ENCODE results near the gene VEPH1. TPM values are rescaled to one million over a fixed set of nuclear protein-coding genes. Genes with fewer than 3 reads are reported as not detected.

The VEPH1 gene
- total RNA-seq, 1 experiment from 2014 or later: 2.4 TPM

DNA sequence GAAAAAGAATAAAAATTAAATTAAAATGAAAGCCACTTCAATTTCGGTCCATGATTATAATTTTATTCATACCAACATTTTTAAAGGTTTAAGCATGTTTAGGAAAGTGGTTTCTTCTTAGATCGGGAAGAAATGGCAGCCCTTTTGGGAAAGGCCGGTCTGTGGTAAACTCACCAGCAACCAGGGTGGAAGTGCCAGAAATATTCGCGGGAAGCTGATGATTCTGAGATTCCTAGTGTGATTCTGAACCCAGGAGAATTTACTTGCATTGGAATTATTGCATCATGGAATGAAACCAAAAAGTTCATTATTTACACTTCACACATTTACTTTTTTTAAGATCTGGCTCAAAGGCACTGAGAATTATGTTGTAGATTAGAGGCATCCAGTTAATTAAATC is 246.1 kb downstream of the VEPH1 start:
- no peaks in the 10 kb centered on the region for H3K36me3 Mint-ChIP-seq (ENCODE audit: insufficient read depth, unreplicated experiment)
- H3K4me3 Mint-ChIP-seq (ENCODE audit: unreplicated experiment): no peak overlapping the region
- intact Hi-C loops (cut with micrococcal nuclease): no loop called here
- no TSS peak for BruUV-seq (replicated peaks)
- ChIA-PET POLR2A (interaction anchor here (1.1 kb wide), 1 partner anchor 8 kb away, joined by 4 read pairs; no protein-coding TSS in a partner anchor), CTCF (interaction anchor here (0.7 to 1.1 kb wide), 3 partner anchors 17 to 135 kb away, joined by 3 to 4 read pairs (median 3); no protein-coding TSS in a partner anchor)
- TF ChIP-seq, protein P1, sequence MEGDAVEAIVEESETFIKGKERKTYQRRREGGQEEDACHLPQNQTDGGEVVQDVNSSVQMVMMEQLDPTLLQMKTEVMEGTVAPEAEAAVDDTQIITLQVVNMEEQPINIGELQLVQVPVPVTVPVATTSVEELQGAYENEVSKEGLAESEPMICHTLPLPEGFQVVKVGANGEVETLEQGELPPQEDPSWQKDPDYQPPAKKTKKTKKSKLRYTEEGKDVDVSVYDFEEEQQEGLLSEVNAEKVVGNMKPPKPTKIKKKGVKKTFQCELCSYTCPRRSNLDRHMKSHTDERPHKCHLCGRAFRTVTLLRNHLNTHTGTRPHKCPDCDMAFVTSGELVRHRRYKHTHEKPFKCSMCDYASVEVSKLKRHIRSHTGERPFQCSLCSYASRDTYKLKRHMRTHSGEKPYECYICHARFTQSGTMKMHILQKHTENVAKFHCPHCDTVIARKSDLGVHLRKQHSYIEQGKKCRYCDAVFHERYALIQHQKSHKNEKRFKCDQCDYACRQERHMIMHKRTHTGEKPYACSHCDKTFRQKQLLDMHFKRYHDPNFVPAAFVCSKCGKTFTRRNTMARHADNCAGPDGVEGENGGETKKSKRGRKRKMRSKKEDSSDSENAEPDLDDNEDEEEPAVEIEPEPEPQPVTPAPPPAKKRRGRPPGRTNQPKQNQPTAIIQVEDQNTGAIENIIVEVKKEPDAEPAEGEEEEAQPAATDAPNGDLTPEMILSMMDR (IDR thresholded peaks at IDR 0.05; ENCODE audit: unreplicated experiment): no peak
- no peak for DNase-seq (ENCODE audit: unreplicated experiment)
- no peak overlapping the region for H3K27ac Mint-ChIP-seq (ENCODE audit: low read depth, unreplicated experiment)
- H3K9me3 Mint-ChIP-seq (ENCODE audit: unreplicated experiment): no peaks in the 10 kb centered on the region
- no peaks in the 10 kb centered on the region for H3K4me1 Mint-ChIP-seq (ENCODE audit: insufficient read depth, unreplicated experiment)
- H3K27me3 Mint-ChIP-seq (ENCODE audit: insufficient read depth, unreplicated experiment): no peaks in the 10 kb centered on the region

DNA sequence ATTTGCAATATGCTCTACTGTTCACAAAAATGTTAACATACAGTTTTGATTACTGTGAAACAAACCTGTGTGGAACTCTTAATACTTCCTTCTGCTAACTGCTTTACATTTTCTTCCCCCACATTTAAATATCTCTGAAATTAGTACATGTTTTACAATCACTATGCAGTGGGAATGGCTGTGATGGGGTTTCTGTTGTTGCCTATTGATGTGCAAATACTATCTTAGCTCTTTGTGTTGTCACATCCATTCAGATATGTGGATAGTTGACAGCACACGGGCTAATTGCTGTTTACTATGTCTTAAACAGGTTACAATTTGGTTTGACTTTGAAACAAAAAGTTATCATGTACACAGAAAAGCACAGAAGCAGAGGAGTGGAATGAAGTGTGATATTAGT is 247.4 kb downstream of the VEPH1 start:
- intact Hi-C loops (cut with micrococcal nuclease): no loop called here
- H3K36me3 Mint-ChIP-seq (ENCODE audit: insufficient read depth, unreplicated experiment): no peaks in the 10 kb centered on the region
- no peaks in the 10 kb centered on the region for H3K9me3 Mint-ChIP-seq (ENCODE audit: unreplicated experiment)
- no peak overlapping the region for H3K27ac Mint-ChIP-seq (ENCODE audit: low read depth, unreplicated experiment)
- no peak for DNase-seq (ENCODE audit: unreplicated experiment)
- POLR2A ChIA-PET: interaction anchor here (0.6 kb wide), 1 partner anchor 585 kb away, joined by 3 read pairs; no protein-coding TSS in a partner anchor
- H3K27me3 Mint-ChIP-seq (ENCODE audit: insufficient read depth, unreplicated experiment): no peaks in the 10 kb centered on the region
- TF ChIP-seq, protein P1 (IDR thresholded peaks at IDR 0.05; ENCODE audit: unreplicated experiment): no peak
- BruUV-seq (replicated peaks): no TSS peak
- CTCF ChIA-PET: interaction anchor here (0.6 kb wide), 1 partner anchor 1536 kb away, joined by 5 read pairs; no protein-coding TSS in a partner anchor
- H3K4me1 Mint-ChIP-seq (ENCODE audit: insufficient read depth, unreplicated experiment): no peaks in the 10 kb centered on the region
- H3K4me3 Mint-ChIP-seq (ENCODE audit: unreplicated experiment): no peak overlapping the region

DNA sequence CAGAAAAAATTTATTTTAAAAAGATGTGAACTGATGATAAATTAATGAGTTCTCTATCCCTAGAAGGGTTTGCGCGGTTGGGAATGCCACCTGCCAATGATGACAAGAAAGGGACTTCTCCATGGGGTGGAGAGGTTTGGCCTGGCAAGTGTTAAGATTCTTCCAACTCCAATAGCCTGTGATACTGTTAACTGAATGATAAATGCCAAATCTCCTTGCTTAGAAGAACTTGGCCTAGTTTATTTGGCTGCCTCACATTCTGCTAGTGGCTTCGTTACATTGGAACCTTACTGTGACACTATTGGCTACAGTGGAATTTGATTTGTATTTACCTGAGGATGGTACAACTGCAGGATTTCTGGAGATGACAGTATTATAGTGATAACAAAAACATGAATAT is 251.5 kb downstream of the VEPH1 start:
- Mint-ChIP-seq H3K4me3 (ENCODE audit: unreplicated experiment) (no peak overlapping the region), H3K9me3 (ENCODE audit: unreplicated experiment) (peaks cover 9% of the 10 kb centered on the region), H3K4me1 (ENCODE audit: insufficient read depth, unreplicated experiment) (peaks cover 6% of the 10 kb centered on the region), H3K27me3 (ENCODE audit: insufficient read depth, unreplicated experiment) (no peaks in the 10 kb centered on the region), H3K36me3 (ENCODE audit: insufficient read depth, unreplicated experiment) (no peaks in the 10 kb centered on the region), H3K27ac (ENCODE audit: low read depth, unreplicated experiment) (no peak overlapping the region)
- no TSS peak for BruUV-seq (replicated peaks)
- TF ChIP-seq, protein P1 (IDR thresholded peaks at IDR 0.05; ENCODE audit: unreplicated experiment): no peak
- ChIA-PET CTCF (interaction anchor here (1.5 kb wide), 1 partner anchor 12 kb away, joined by 6 read pairs; no protein-coding TSS in a partner anchor), POLR2A (no interaction called here)
- no peak for DNase-seq (ENCODE audit: unreplicated experiment)
- intact Hi-C loops (cut with micrococcal nuclease): no loop called here

DNA sequence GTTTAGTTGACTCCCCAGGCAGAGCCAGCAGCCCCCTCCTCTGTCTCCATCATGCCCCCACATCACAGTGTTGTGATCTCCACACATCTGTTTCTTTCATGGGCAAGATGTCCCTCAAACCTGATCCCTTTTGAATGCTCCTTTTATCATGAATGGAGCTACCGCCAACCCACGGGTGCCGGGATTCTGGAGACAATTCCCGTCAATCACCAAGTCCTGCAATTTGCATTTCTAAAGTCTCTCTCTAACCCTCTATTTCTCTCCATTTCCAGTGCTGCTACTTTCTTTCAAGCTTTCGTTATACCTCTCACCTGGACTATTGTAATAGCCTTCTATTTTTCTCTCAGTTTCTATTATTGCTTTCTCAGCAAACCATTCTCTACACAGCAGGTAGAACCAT is 253.6 kb downstream of the VEPH1 start:
- H3K4me3 Mint-ChIP-seq (ENCODE audit: unreplicated experiment): no peak overlapping the region
- no peaks in the 10 kb centered on the region for H3K27me3 Mint-ChIP-seq (ENCODE audit: insufficient read depth, unreplicated experiment)
- H3K9me3 Mint-ChIP-seq (ENCODE audit: unreplicated experiment): peaks cover 9% of the 10 kb centered on the region
- TF ChIP-seq, protein P1 (IDR thresholded peaks at IDR 0.05; ENCODE audit: unreplicated experiment): no peak
- H3K27ac Mint-ChIP-seq (ENCODE audit: low read depth, unreplicated experiment): no peak overlapping the region
- no peak for DNase-seq (ENCODE audit: unreplicated experiment)
- CTCF ChIA-PET: no interaction called here
- no TSS peak for BruUV-seq (replicated peaks)
- H3K4me1 Mint-ChIP-seq (ENCODE audit: insufficient read depth, unreplicated experiment): peaks cover 6% of the 10 kb centered on the region
- no peaks in the 10 kb centered on the region for H3K36me3 Mint-ChIP-seq (ENCODE audit: insufficient read depth, unreplicated experiment)
- POLR2A ChIA-PET: interaction anchor here (1.1 kb wide), 1 partner anchor 8 kb away, joined by 4 read pairs; no protein-coding TSS in a partner anchor
- intact Hi-C loops (cut with micrococcal nuclease): loop anchor here (10.0 kb wide), 1 partner anchor 105 kb away; no protein-coding TSS in a partner anchor
